OCI-LY7 (cell line): ENCODE measurements around the gene AQP12A. TPM values are rescaled to one million over a fixed set of nuclear protein-coding genes. Genes with fewer than 3 reads are reported as not detected.

Experiments
- BruUV-seq: library from RNA; stranded (reverse); fragments of 400-500 nt; replicated peaks from 2 replicates; lab custom pipeline; 2021; lab: Mats Ljungman, UMichigan
- CTCF ChIA-PET: fragments of 300-600 bp; sonication (Branson Sonifier 250); formaldehyde crosslinking; loops from one replicate; lab custom pipeline; 2022; ENCODE audit warnings: antibody characterized with exemption; ENCODE audit not compliant: unreplicated experiment; lab: Charles Lee
- POLR2A ChIA-PET: fragments of 300-600 bp; sonication (Branson Sonifier 250); formaldehyde crosslinking; loops from one replicate; lab custom pipeline; 2022; ENCODE audit warnings: antibody characterized with exemption; lab: Charles Lee
- DNase-seq: peaks from one replicate; pipeline ENCODE4 v3.0.0-alpha.2; 2015; ENCODE audit warnings: low spot score
- H2AFZ ChIP-seq: fragments of 200-600 bp; sonication (generic), shearing (Covaris generic); 2 replicates; pipeline ENCODE4 v1.6.1; 2014; ENCODE audit warnings: mild to moderate bottlenecking, antibody characterized with exemption, low read length, moderate library complexity
- H3K27ac ChIP-seq: fragments of 200-600 bp; sonication (generic); 2 replicates; pipeline ENCODE4 v1.5.1; 2014; ENCODE audit warnings: mixed run types, low read depth, mild to moderate bottlenecking, moderate library complexity, low read length, inconsistent platforms; ENCODE audit not compliant: poor library complexity, severe bottlenecking
- H3K36me3 ChIP-seq: fragments of 200-600 bp; sonication (generic); 2 replicates; pipeline ENCODE4 v1.6.1; 2014; ENCODE audit warnings: mild to moderate bottlenecking, antibody characterized with exemption, low read length, moderate library complexity, mixed read lengths; ENCODE audit not compliant: insufficient read depth
- H3K4me1 ChIP-seq: fragments of 200-600 bp; sonication (generic); 2 replicates; pipeline ENCODE4 v1.5.1; 2014; ENCODE audit warnings: mild to moderate bottlenecking, low read length; ENCODE audit not compliant: insufficient read depth, poor library complexity, severe bottlenecking
- H3K4me2 ChIP-seq: fragments of 200-600 bp; sonication (generic); 2 replicates; pipeline ENCODE4 v1.6.1; 2014; ENCODE audit warnings: mild to moderate bottlenecking, low read length
- H3K4me3 ChIP-seq: fragments of 200-600 bp; sonication (generic); 2 replicates; pipeline ENCODE4 v1.5.1; 2014; ENCODE audit warnings: mild to moderate bottlenecking, low read depth, low read length; ENCODE audit not compliant: poor library complexity, severe bottlenecking
- H3K79me2 ChIP-seq: fragments of 200-600 bp; sonication (generic); 2 replicates; pipeline ENCODE4 v1.6.1; 2016; ENCODE audit warnings: low read depth, mild to moderate bottlenecking, low read length, moderate library complexity, mixed read lengths; ENCODE audit not compliant: insufficient read depth
- H3K9me2 ChIP-seq: fragments of 200-600 bp; sonication (generic); 2 replicates; pipeline ENCODE4 v1.6.1; 2016; ENCODE audit warnings: mild to moderate bottlenecking, low read length, mixed read lengths; ENCODE audit not compliant: insufficient read depth
- H3K9me3 ChIP-seq: fragments of 200-600 bp; sonication (generic); 2 replicates; pipeline ENCODE4 v1.6.1; 2014; ENCODE audit warnings: mild to moderate bottlenecking, mixed run types, low read length, mixed read lengths
- H4K20me1 ChIP-seq: fragments of 200-600 bp; sonication (generic); 2 replicates; pipeline ENCODE4 v1.6.1; 2014; ENCODE audit warnings: mild to moderate bottlenecking, antibody characterized with exemption, low read length, moderate library complexity, mixed read lengths; ENCODE audit not compliant: insufficient read depth
- CTCF ChIP-seq: fragments of 200-600 bp; sonication (generic); conservative IDR thresholded peaks from 2 replicates; pipeline ENCODE4 v1.5.1; 2014; ENCODE audit warnings: mild to moderate bottlenecking, antibody characterized with exemption, low read length, moderate library complexity, mixed read lengths
- EZH2phosphoT487 ChIP-seq: fragments of 200-600 bp; sonication (generic); IDR thresholded peaks from 2 replicates; pipeline ENCODE4 v1.6.1; 2018; ENCODE audit warnings: low read depth, borderline replicate concordance, mild to moderate bottlenecking, mixed run types, antibody characterized with exemption, low read length, moderate library complexity, mixed read lengths
- intact Hi-C: fragments of 100-400 bp; cut with micrococcal nuclease; formaldehyde crosslinking; loops from one replicate; pipeline ENCODE4 v1.10.0; 2022; ENCODE audit not compliant: unreplicated experiment
- total RNA-seq, 2 experiments: library from RNA; depleted of rRNA in 1 of 2; stranded (reverse); fragments of >200 nt in 1 of 2; shearing (Covaris generic) in 1 of 2; gene quantifications; 2 replicates each; pipeline ENCODE4 v1.2.3, GENCODE V29; 2014 to 2022

AQP12A gene
- total RNA-seq, 2 experiments from 2014 or later, result not detected

- Histone ChIP-seq H3K36me3 (no peaks in the 10 kb centered on the region), H3K9me3 (no peaks in the 10 kb centered on the region), H3K79me2 (no peaks in the 10 kb centered on the region), H4K20me1 (no peaks in the 10 kb centered on the region), H2AFZ (no peak overlapping the region), H3K27ac (no peak overlapping the region), H3K4me3 (no peak overlapping the region), H3K9me2 (no peaks in the 10 kb centered on the region), H3K4me1 (no peaks in the 10 kb centered on the region), H3K4me2 (no peak overlapping the region)
- TF ChIP-seq CTCF, result no peak
- POLR2A ChIA-PET, result no interaction called here
- DNase-seq, result no peak
- CTCF ChIA-PET, result no interaction called here
- intact Hi-C loops, result no loop called here
- no TSS peak for BruUV-seq
Observed at GRCh38 chr2:240716130-240716798, 24.6 kb downstream of the AQP12A start.

GRCh38 chr2:240717181-240717641, 25.5 kb downstream of the AQP12A start:
- POLR2A ChIA-PET, result no interaction called here
- BruUV-seq, result no TSS peak
- H4K20me1 ChIP-seq, result no peaks in the 10 kb centered on the region

More at GRCh38 chr2:240717181-240717641, 25.5 kb downstream of the AQP12A start:
- Histone ChIP-seq H3K4me2 (no peak overlapping the region), H3K4me3 (no peak overlapping the region), H3K79me2 (no peaks in the 10 kb centered on the region), H3K9me2 (no peaks in the 10 kb centered on the region), H3K4me1 (no peaks in the 10 kb centered on the region), H3K27ac (no peak overlapping the region), H3K9me3 (no peaks in the 10 kb centered on the region), H3K36me3 (no peaks in the 10 kb centered on the region), H2AFZ (no peak overlapping the region)
- CTCF ChIA-PET, result no interaction called here
- intact Hi-C loops, result no loop called here
- no peak for DNase-seq
- TF ChIP-seq EZH2phosphoT487 (no peak), CTCF (no peak)
